ENCODE measurements around the gene KLRC3. TPM values are rescaled to one million over a fixed set of nuclear protein-coding genes. Genes with fewer than 3 reads are reported as not detected.

KLRC3 gene
- total and polyA plus RNA-seq, 2 of the 13 experiments (the other 11 are each of a cell fraction or from before 2014, with no cell fraction given), result not detected

DNA sequence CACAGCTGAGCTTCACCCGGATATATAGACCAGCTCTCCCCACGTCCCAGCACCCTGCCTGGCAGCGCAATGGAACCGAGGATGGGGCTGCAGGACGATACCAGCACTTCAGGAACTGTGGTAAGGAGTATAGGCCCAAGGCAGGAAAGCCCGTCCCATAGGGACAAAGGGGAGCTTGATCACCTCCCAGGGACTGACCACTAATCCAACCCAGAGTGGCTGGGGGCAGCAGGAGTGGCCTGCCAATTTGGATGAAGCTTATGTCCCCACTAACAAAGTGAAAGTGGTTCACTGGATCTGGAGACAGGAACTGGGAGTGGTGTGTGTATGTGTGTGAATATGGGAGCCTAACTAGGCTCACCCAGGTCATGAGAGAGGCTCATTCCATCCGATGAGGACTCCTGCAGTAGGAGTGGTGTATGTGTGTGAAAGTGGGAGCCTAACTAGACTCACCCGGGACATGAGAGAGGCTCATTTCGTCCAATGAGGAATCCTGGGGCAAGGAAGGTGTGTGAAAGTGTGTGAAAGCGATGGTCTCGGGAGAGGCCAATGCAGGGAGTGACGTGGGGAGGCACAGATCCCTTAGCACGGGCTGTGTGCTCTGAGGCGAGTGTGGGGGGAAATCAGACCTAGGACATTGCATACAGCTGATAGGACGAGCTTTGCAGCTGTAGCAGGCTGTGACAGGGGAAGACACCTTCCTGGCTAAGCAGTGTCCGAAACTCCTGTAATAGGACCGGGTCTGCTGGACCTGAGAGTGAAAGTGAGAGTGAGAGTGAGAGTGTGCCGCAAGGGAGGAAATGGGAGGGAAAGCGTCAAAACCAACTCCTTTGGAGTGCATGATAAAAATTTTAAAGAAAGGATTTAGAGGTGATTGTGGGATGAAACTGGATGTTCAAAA is 56.2 kb downstream of the KLRC3 start:
- POLR2A ChIA-PET, result interaction anchor here (0.9 to 1.1 kb wide), 2 partner anchors 32 to 152 kb away, joined by 3 to 4 read pairs; partner anchors contain the start of gene GABARAPL1
- FAIRE-seq, result peak; percentile 28
- intact Hi-C loops (cut with micrococcal nuclease; ENCODE audit: unreplicated experiment), result no loop called here
- TF ChIP-seq GFI1 (CRISPR knock-in tag; IDR thresholded peaks at IDR 0.05; ENCODE audit: borderline replicate concordance) (no peak), ARID2 (CRISPR knock-in tag; IDR thresholded peaks at IDR 0.05; ENCODE audit: borderline replicate concordance) (0 out of 2 replicates have a peak, but pooled peaks have one; percentile 30), YY1 (IDR thresholded peaks at IDR 0.05; ENCODE audit: insufficient read depth, insufficient replicate concordance, low read depth, low read length) (no peak), LCORL (IDR thresholded peaks at IDR 0.05) (no peak), LCORL (CRISPR knock-in tag; IDR thresholded peaks at IDR 0.05) (no peak), ZFX (CRISPR knock-in tag; IDR thresholded peaks at IDR 0.05; ENCODE audit: low read depth) (peak; percentile 79), GZF1 (CRISPR knock-in tag; IDR thresholded peaks at IDR 0.05) (peak; percentile 43; the same call in 1 of the 2 replicates), THAP11 (CRISPR knock-in tag; IDR thresholded peaks at IDR 0.05) (peak; percentile 41), ZNF709 (CRISPR knock-in tag; IDR thresholded peaks at IDR 0.05) (peak; percentile 64; the same call in 1 of the 2 replicates), ZNF607 (CRISPR knock-in tag; IDR thresholded peaks at IDR 0.05; ENCODE audit: borderline replicate concordance) (0 out of 2 replicates have a peak, but pooled peaks have one; percentile 24), ZSCAN21 (CRISPR knock-in tag; IDR thresholded peaks at IDR 0.05; ENCODE audit: borderline replicate concordance) (peak; percentile 70; the same call in 1 of the 2 replicates), FIP1L1 (IDR thresholded peaks at IDR 0.05; ENCODE audit: borderline replicate concordance, insufficient read depth, low read depth, low read length) (no peak)
- TF ChIP-seq, protein P1, sequence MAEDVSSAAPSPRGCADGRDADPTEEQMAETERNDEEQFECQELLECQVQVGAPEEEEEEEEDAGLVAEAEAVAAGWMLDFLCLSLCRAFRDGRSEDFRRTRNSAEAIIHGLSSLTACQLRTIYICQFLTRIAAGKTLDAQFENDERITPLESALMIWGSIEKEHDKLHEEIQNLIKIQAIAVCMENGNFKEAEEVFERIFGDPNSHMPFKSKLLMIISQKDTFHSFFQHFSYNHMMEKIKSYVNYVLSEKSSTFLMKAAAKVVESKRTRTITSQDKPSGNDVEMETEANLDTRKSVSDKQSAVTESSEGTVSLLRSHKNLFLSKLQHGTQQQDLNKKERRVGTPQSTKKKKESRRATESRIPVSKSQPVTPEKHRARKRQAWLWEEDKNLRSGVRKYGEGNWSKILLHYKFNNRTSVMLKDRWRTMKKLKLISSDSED (CRISPR knock-in tag; IDR thresholded peaks at IDR 0.05), result no peak
- TF ChIP-seq, protein P2, sequence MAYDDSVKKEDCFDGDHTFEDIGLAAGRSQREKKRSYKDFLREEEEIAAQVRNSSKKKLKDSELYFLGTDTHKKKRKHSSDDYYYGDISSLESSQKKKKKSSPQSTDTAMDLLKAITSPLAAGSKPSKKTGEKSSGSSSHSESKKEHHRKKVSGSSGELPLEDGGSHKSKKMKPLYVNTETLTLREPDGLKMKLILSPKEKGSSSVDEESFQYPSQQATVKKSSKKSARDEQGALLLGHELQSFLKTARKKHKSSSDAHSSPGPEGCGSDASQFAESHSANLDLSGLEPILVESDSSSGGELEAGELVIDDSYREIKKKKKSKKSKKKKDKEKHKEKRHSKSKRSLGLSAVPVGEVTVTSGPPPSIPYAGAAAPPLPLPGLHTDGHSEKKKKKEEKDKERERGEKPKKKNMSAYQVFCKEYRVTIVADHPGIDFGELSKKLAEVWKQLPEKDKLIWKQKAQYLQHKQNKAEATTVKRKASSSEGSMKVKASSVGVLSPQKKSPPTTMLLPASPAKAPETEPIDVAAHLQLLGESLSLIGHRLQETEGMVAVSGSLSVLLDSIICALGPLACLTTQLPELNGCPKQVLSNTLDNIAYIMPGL (CRISPR knock-in tag; IDR thresholded peaks at IDR 0.05; ENCODE audit: borderline replicate concordance in 1 of 2, low read depth in 1 of 2), result peak in 1 of 2 experiments; percentile 38; a peak in 2 of 4 replicates

More for the DNA sequence above, 56.2 kb downstream of the KLRC3 start:
- Histone ChIP-seq H3K4me2 (ENCODE audit: low read depth, low read length) (peak overlapping the region; percentile 84), H3K36me3 (replicated peaks in 1 of 2; ENCODE audit: control insufficient read depth in 1 of 2, insufficient read depth in 2 of 2, low read length in 2 of 2) (no peaks in the 10 kb centered on the region), H3K9ac (ENCODE audit: insufficient read depth, low read depth, low read length) (peak overlapping the region; percentile 64; the same call in 1 of the 2 replicates), H3K27me3 (ENCODE audit: control insufficient read depth in 1 of 2, insufficient read depth in 2 of 2, low read length in 2 of 2) (no peaks in the 10 kb centered on the region; a peak in 1 of 5 replicates), H3K9me3 (ENCODE audit: low read length) (no peaks in the 10 kb centered on the region), H3K79me2 (ENCODE audit: insufficient read depth, low read length) (no peaks in the 10 kb centered on the region), H4K20me1 (ENCODE audit: insufficient read depth, low read length) (no peaks in the 10 kb centered on the region), H2AFZ (ENCODE audit: low read length) (peak overlapping the region; percentile 100), H3K4me1 (ENCODE audit: insufficient read depth, low read length) (peaks cover 24% of the 10 kb centered on the region), H3K4me3 (replicated peaks in 1 of 3; ENCODE audit: insufficient read depth in 1 of 3, low read depth in 2 of 3, low read length in 3 of 3) (peak overlapping the region; percentile 74 to 82 (median 78)), H3K27ac (ENCODE audit: extremely low read length, insufficient read depth, low read length) (peak overlapping the region; percentile 0)
- CTCF ChIA-PET (ENCODE audit: low intra/inter-chr PET ratio, low total read pairs), result no interaction called here
- ATAC-seq (peak; percentile 86), DNase-seq (ENCODE audit: low spot score) (peak; percentile 18)
- in situ Hi-C loops (cut with HindIII; ENCODE audit: extremely low pct_ligation_motif_present, low pct_unique_long_range_greater_than_20kb), result no loop called here
- no TSS peak for BruUV-seq (replicated peaks)
- WGBS (ENCODE audit: low lambda C conversion rate), result under 1% methylated on average over 14 of the region's 19 CpGs

Data from HepG2 (cell line).